ENCODE results near the gene TBX4.
"Not testable (repeated sequence)": the region's sequence is repeated elsewhere in the genome, so short reads cannot be mapped to it uniquely, and the experiment has no call there.

Gene TBX4

DNA sequence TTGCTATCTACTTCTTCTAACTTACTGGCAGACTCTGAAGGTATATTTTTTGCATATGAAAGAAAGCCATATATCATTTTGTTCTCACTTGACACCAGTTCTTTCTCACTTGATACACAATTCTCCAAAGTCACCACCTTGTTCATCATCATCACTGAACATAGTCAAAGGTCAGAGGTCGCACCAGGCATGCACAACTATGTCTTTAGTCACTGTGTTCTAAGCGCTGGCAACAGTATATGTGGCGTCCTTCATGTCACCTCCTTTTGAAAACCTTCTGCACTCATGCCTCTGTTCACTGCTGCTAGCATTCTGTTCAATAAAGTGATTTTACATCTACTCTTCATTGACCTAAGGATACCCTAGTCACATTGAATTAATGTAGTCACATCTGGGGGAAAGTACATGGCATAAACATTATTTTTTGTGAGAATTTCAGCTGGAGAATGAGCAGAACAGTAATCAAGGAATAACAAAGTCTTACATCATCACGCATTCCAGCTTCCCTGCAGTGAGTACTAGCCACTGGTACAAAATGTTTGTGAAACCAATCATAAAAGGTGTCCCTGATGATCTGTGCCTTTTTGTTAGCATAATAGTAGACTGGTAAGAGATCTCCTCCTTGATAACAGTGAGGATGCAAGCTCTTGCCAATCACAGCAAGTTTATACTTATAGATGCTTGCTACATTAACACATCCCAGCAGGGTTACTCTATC lies 20.5 kb upstream of the TBX4 start:
- H3K4me3 ChIP-seq (ENCODE audit: control insufficient read depth, low read depth, low read length) = no peak overlapping the region
- no peak for DNase-seq (ENCODE audit: low read depth)
- TF ChIP-seq, protein P1, sequence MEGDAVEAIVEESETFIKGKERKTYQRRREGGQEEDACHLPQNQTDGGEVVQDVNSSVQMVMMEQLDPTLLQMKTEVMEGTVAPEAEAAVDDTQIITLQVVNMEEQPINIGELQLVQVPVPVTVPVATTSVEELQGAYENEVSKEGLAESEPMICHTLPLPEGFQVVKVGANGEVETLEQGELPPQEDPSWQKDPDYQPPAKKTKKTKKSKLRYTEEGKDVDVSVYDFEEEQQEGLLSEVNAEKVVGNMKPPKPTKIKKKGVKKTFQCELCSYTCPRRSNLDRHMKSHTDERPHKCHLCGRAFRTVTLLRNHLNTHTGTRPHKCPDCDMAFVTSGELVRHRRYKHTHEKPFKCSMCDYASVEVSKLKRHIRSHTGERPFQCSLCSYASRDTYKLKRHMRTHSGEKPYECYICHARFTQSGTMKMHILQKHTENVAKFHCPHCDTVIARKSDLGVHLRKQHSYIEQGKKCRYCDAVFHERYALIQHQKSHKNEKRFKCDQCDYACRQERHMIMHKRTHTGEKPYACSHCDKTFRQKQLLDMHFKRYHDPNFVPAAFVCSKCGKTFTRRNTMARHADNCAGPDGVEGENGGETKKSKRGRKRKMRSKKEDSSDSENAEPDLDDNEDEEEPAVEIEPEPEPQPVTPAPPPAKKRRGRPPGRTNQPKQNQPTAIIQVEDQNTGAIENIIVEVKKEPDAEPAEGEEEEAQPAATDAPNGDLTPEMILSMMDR (IDR thresholded peaks at IDR 0.05; ENCODE audit: control insufficient read depth, insufficient read depth, low read depth, low read length, missing control alignments) = no peak

DNA sequence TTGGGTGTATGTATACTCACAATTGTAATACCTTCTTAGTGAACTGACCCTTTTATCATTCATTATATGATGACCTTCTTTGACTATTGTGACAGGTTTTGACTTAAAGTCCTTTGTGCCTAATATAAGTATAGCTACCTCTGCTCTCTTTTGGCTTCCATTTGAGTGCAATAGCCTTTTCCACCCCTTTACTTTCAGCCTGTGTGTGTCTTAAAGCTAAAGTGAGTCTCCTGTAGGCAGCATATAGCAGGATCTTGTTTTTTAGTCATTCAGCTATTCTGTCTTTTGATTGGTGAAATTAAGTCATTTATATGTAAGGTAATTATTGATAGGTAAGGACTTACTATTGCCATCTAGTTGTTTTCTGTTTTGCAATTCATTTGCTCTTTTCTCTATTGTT lies 15.9 kb upstream of the TBX4 start:
- H3K4me3 ChIP-seq (ENCODE audit: control insufficient read depth, low read depth, low read length) = no peak overlapping the region
- TF ChIP-seq, protein P1 (IDR thresholded peaks at IDR 0.05; ENCODE audit: control insufficient read depth, insufficient read depth, low read depth, low read length, missing control alignments) = no peak
- DNase-seq (ENCODE audit: low read depth) = no peak

DNA sequence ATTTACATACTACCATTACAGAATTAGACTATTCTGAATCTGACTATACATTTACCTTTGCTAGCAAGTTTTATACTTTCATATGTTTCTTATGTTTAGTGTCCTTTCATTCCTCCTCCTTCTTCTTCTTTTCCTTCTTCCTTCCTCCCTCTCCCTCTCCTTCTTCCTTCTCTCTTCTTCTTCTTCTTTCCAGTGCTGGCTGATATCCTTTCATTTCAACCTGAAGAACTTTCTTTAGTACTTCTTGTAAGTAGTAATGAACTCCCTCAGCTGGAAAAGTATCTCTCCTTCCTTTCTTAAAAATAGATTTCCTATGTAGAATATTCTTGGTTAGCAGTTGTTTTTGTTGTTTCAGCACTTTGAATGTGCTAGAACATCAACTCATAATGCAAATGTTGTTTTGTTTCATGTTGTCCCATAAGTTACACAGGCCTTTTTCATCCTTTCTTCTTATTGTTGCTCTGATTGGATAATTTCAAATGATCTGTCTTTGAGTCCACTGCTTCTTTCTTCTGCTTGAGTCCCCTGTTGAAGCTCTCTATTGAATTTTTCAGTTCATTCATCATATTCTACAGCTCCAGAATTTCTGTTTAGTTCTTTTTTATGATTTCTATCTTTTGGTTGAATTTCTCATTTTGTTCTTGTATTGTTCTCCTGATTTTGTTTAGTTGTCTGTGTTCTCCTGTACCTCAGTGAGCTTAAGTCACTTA lies 15.1 kb upstream of the TBX4 start:
- H3K4me3 ChIP-seq (ENCODE audit: control insufficient read depth, low read depth, low read length) = no peak overlapping the region
- DNase-seq (ENCODE audit: low read depth) = no peak
- TF ChIP-seq, protein P1 (IDR thresholded peaks at IDR 0.05; ENCODE audit: control insufficient read depth, insufficient read depth, low read depth, low read length, missing control alignments) = no peak

DNA sequence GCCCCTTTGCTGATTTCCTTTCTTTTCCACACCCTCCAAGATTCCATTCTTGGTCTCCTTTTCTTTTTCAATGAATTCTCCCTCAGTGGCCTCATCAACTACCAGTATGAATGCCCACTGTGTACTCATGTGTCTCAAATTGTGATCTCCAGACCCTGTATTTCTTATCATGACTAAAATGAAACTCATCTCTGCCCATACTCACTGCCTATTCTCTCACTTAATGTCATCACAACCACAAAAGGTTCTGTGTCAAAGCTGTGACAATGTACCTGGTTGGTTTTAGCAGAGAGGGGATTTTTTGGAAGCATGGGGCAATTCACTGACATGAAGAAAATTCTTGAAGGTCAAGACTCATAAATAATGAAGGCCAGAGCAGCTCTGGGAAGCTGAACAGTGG lies 11.5 kb upstream of the TBX4 start:
- no peak for DNase-seq (ENCODE audit: low read depth)
- no peak overlapping the region for H3K4me3 ChIP-seq (ENCODE audit: control insufficient read depth, low read depth, low read length)
- TF ChIP-seq, protein P1 (IDR thresholded peaks at IDR 0.05; ENCODE audit: control insufficient read depth, insufficient read depth, low read depth, low read length, missing control alignments) = no peak

DNA sequence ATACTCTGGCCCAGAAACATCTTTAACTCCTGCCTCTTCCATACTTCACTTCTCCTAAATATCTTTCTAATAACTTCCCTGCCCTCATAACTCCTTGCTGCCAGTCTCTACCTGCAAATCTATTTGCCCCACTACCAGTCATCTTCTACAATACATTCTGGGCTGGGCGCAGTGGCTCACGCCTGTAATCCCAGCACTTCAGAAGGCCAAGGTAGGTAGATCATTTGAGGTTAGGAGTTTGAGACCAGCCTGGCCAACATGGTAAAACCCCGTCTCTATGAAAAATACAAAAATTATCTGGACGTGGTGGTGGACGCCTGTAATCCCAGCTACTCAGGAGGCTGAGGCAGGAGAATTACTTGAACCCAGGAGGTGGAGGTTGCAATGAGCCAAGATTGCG lies 10.7 kb upstream of the TBX4 start:
- not testable (repeated sequence) for DNase-seq (ENCODE audit: low read depth); H3K4me3 ChIP-seq (ENCODE audit: control insufficient read depth, low read depth, low read length)

DNA sequence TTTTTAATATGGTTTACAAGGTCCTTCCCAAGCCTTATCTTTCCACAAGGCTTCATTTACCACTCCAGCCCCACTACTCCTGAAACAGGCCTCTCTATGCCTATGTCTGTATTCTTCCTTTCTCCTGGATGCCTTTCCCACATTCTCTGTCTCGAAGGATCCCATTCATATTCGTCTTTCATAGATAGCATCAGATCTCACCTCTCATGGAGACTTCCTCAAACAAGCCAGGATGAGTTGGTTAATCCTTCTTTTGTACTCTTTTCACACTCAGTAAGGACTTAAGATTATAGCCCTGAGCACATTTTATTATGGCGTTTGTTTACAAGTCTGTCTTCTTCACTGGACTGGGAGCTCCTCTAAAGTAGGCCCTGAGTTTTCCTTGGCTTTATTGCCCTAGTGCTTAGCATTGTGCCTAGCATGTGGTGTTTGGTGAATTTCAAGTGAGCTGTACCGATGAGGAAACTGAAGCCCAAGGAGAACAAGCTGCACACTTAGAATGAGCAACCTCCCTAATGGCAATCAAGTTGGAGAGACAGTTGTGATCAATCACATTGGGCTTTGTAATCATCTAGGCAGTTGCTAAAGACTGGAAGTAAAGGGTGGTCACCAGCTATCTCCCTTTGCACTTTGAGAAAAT lies 10.0 kb upstream of the TBX4 start:
- H3K4me3 ChIP-seq (ENCODE audit: control insufficient read depth, low read depth, low read length) = no peak overlapping the region
- DNase-seq (ENCODE audit: low read depth) = no peak
- TF ChIP-seq, protein P1 (IDR thresholded peaks at IDR 0.05; ENCODE audit: control insufficient read depth, insufficient read depth, low read depth, low read length, missing control alignments) = no peak

All from AG09309 (cell line).